ENCODE measurements around the gene SNAP47.

- TF ChIP-seq CTCF (IDR thresholded peaks at IDR 0.05; ENCODE audit: insufficient read depth, low read length, poor library complexity, severe bottlenecking) (no peak), EZH2phosphoT487 (conservative IDR thresholded peaks at IDR 0.05; ENCODE audit: low read length) (no peak)
Observed at GRCh38 chr1:227749225-227749624, 14.0 kb downstream of the SNAP47 start.
